ENCODE results near the gene RYR2.

The RYR2 gene

DNA sequence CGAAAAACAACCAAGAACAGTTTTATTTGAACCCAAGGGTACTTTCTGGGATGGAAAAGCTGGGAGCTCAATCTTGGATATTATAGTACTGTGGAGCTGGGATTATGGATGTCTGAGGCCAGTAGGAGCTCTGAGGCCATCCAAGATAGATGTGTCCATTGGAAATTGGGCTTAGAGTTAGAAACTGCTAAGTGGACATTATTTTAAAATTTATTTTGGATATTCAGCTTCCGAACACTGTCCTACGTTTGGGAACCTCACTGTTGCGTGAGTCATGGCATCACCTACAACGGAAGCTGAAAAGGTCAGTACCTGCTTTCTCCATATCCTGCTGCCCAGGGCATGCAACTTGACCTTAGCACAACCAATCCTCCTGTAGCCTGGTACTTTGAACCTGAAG lies 61.0 kb downstream of the RYR2 start:
- no peak overlapping the region for H2BK5ac ChIP-seq (ENCODE audit: low read depth, low read length, poor library complexity)
- no peak for DNase-seq
- H3K23ac ChIP-seq (ENCODE audit: low read length), result no peak overlapping the region
- H2BK12ac ChIP-seq (ENCODE audit: low read length), result no peak overlapping the region
- H3K4me2 ChIP-seq (ENCODE audit: low read length), result no peak overlapping the region
- H3K4me1 ChIP-seq (ENCODE audit: control insufficient read depth in 1 of 2, insufficient read depth in 2 of 2, low read length in 2 of 2), result no peaks in the 10 kb centered on the region
- H3K9ac ChIP-seq (ENCODE audit: low read length), result no peak overlapping the region
- H2AK5ac ChIP-seq (ENCODE audit: low read length), result no peak overlapping the region
- H3K79me1 ChIP-seq (ENCODE audit: low read length), result no peaks in the 10 kb centered on the region
- no peak overlapping the region for H3K14ac ChIP-seq (ENCODE audit: low read length)
- H3K27ac ChIP-seq (ENCODE audit: low read depth, low read length), result no peak overlapping the region
- no peak overlapping the region for H4K91ac ChIP-seq (ENCODE audit: low read depth, low read length)
- H3K36me3 ChIP-seq (ENCODE audit: control insufficient read depth in 1 of 2, insufficient read depth in 2 of 2, low read length in 2 of 2), result no peaks in the 10 kb centered on the region
- H4K8ac ChIP-seq (ENCODE audit: low read depth, low read length), result no peak overlapping the region
- no peak overlapping the region for H3K4ac ChIP-seq (ENCODE audit: low read depth, low read length)
- no peaks in the 10 kb centered on the region for H3K9me3 ChIP-seq (ENCODE audit: insufficient read depth, low read depth, low read length)
- no peak overlapping the region for H4K12ac ChIP-seq (ENCODE audit: low read depth, low read length)
- no peak overlapping the region for H2AFZ ChIP-seq (ENCODE audit: insufficient read depth, low read length, poor library complexity)
- H3K4me3 ChIP-seq (ENCODE audit: low read depth, low read length), result no peak overlapping the region
- no CpG with 5 or more reads among the region's 5 CpGs for WGBS (ENCODE audit: extremely low coverage, insufficient coverage, insufficient read length)
- no peaks in the 10 kb centered on the region for H3K79me2 ChIP-seq (ENCODE audit: control insufficient read depth, insufficient read depth, low read length, poor library complexity)
- no peak overlapping the region for H2BK120ac ChIP-seq (ENCODE audit: insufficient read depth, low read length, poor library complexity)
- no peaks in the 10 kb centered on the region for H3K27me3 ChIP-seq (ENCODE audit: insufficient read depth, low read length)
- H3K18ac ChIP-seq (ENCODE audit: low read length), result no peak overlapping the region

DNA sequence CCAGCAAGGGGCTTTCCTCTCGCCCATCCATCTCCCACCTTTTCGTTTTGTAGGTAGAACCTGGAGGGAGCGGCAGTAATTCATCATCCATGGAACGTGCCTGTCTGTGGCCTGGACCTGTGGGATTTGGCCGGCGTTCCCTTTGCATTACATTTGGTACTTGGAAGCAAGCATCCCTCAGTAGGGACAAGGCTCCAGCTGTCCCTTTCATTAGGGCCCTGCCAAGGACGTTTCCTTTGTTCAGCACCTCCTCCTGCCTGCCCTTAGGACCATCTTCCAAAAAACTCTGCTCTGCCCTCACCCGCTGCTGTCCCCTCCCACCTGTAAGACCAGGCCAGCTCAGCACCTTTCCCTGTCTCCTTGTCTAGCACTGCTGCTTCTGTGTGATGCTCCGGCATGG lies 62.1 kb downstream of the RYR2 start:
- Histone ChIP-seq H2BK5ac (ENCODE audit: low read depth, low read length, poor library complexity) (no peak overlapping the region), H3K14ac (ENCODE audit: low read length) (no peak overlapping the region), H2AK5ac (ENCODE audit: low read length) (no peak overlapping the region), H3K27me3 (ENCODE audit: insufficient read depth, low read length) (no peaks in the 10 kb centered on the region), H2BK120ac (ENCODE audit: insufficient read depth, low read length, poor library complexity) (no peak overlapping the region), H3K36me3 (ENCODE audit: control insufficient read depth in 1 of 2, insufficient read depth in 2 of 2, low read length in 2 of 2) (no peaks in the 10 kb centered on the region), H3K4me1 (ENCODE audit: control insufficient read depth in 1 of 2, insufficient read depth in 2 of 2, low read length in 2 of 2) (peaks cover 0 to 5% of the 10 kb centered on the region in 2 experiments), H3K4me2 (ENCODE audit: low read length) (no peak overlapping the region), H3K4me3 (ENCODE audit: low read depth, low read length) (no peak overlapping the region), H2AFZ (ENCODE audit: insufficient read depth, low read length, poor library complexity) (no peak overlapping the region), H3K79me2 (ENCODE audit: control insufficient read depth, insufficient read depth, low read length, poor library complexity) (no peaks in the 10 kb centered on the region), H4K91ac (ENCODE audit: low read depth, low read length) (no peak overlapping the region), H3K9ac (ENCODE audit: low read length) (no peak overlapping the region), H3K27ac (ENCODE audit: low read depth, low read length) (no peak overlapping the region), H3K4ac (ENCODE audit: low read depth, low read length) (no peak overlapping the region), H3K23ac (ENCODE audit: low read length) (no peak overlapping the region), H4K12ac (ENCODE audit: low read depth, low read length) (no peak overlapping the region), H2BK12ac (ENCODE audit: low read length) (no peak overlapping the region), H3K18ac (ENCODE audit: low read length) (no peak overlapping the region), H3K9me3 (ENCODE audit: insufficient read depth, low read depth, low read length) (no peaks in the 10 kb centered on the region), H3K79me1 (ENCODE audit: low read length) (no peaks in the 10 kb centered on the region), H4K8ac (ENCODE audit: low read depth, low read length) (no peak overlapping the region)
- no peak for DNase-seq
- no CpG with 5 or more reads among the region's 9 CpGs for WGBS (ENCODE audit: extremely low coverage, insufficient coverage, insufficient read length)

DNA sequence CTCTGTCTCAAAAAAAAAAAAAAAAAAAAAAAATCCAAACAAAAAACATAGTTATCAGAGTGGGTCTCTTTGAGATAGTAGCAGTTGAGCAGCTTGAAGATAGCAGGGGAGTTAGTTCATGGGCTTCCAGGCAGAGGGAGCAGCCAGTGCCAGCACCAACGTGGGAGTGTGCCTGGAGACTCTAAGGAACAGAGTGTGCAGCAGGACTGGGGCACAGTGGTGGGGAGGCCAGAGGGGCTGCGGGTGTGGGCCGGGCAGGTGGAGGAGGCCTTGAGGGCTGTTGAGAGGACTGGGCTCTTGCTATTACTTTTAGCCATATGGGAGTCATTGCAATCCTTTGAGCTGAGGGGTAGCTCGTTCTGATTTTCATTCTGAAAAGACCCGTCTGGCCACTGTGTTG lies 63.8 kb downstream of the RYR2 start:
- H3K27ac ChIP-seq (ENCODE audit: low read depth, low read length), result no peak overlapping the region
- H3K27me3 ChIP-seq (ENCODE audit: insufficient read depth, low read length), result no peaks in the 10 kb centered on the region
- no peak overlapping the region for H2AK5ac ChIP-seq (ENCODE audit: low read length)
- H4K8ac ChIP-seq (ENCODE audit: low read depth, low read length), result no peak overlapping the region
- H3K36me3 ChIP-seq (ENCODE audit: control insufficient read depth in 1 of 2, insufficient read depth in 2 of 2, low read length in 2 of 2), result no peaks in the 10 kb centered on the region
- no peak overlapping the region for H4K12ac ChIP-seq (ENCODE audit: low read depth, low read length)
- no peak overlapping the region for H2AFZ ChIP-seq (ENCODE audit: insufficient read depth, low read length, poor library complexity)
- H3K79me2 ChIP-seq (ENCODE audit: control insufficient read depth, insufficient read depth, low read length, poor library complexity), result no peaks in the 10 kb centered on the region
- DNase-seq, result no peak
- H3K18ac ChIP-seq (ENCODE audit: low read length), result no peak overlapping the region
- H3K9ac ChIP-seq (ENCODE audit: low read length), result no peak overlapping the region
- peaks cover 0 to 5% of the 10 kb centered on the region in 2 experiments for H3K4me1 ChIP-seq (ENCODE audit: control insufficient read depth in 1 of 2, insufficient read depth in 2 of 2, low read length in 2 of 2)
- H3K4ac ChIP-seq (ENCODE audit: low read depth, low read length), result no peak overlapping the region
- no peaks in the 10 kb centered on the region for H3K79me1 ChIP-seq (ENCODE audit: low read length)
- no CpG with 5 or more reads among the region's 5 CpGs for WGBS (ENCODE audit: extremely low coverage, insufficient coverage, insufficient read length)
- H3K4me3 ChIP-seq (ENCODE audit: low read depth, low read length), result no peak overlapping the region
- H3K14ac ChIP-seq (ENCODE audit: low read length), result no peak overlapping the region
- no peak overlapping the region for H2BK5ac ChIP-seq (ENCODE audit: low read depth, low read length, poor library complexity)
- H3K23ac ChIP-seq (ENCODE audit: low read length), result no peak overlapping the region
- no peak overlapping the region for H3K4me2 ChIP-seq (ENCODE audit: low read length)
- H2BK12ac ChIP-seq (ENCODE audit: low read length), result no peak overlapping the region
- no peaks in the 10 kb centered on the region for H3K9me3 ChIP-seq (ENCODE audit: insufficient read depth, low read depth, low read length)
- no peak overlapping the region for H4K91ac ChIP-seq (ENCODE audit: low read depth, low read length)
- H2BK120ac ChIP-seq (ENCODE audit: insufficient read depth, low read length, poor library complexity), result no peak overlapping the region

DNA sequence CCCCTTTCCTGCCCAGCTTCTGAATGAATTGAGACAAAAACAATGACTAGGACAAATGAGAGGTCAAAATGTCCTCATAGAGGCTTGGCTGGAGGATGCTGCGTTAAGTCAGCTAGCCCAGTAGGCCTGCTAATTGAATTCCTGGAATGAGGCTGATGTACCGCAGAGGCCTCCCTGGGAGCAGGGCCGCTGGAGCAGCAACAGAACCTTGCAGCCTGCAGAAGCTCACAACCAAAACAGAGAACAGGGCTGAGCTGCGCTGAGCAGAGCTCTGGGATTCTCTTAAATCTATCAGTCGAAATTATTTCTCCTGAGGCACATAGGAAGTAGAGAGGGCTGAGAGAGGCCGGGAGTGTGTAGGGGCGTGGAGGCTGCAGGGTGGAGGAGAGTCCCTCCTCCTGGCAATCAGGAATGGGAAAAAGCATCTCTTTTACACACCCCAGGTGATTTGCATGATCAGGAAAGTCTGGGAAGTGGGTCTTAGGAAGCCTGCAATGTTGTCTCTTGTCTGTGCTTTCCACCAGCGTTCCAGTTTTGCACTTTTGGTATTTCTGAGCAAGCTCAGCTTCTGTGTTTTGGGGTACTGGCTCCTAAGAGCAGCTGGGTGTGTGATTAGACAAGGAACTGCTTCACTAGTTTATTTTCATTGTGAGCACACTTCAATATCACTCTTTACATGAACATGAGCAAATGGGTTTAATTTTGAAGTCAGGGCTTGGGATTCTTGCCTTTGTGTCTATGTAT lies 66.5 kb downstream of the RYR2 start:
- no peak overlapping the region for H3K4me2 ChIP-seq (ENCODE audit: low read length)
- H3K79me1 ChIP-seq (ENCODE audit: low read length), result no peaks in the 10 kb centered on the region
- H2BK120ac ChIP-seq (ENCODE audit: insufficient read depth, low read length, poor library complexity), result no peak overlapping the region
- DNase-seq, result no peak
- H3K23ac ChIP-seq (ENCODE audit: low read length), result no peak overlapping the region
- H3K79me2 ChIP-seq (ENCODE audit: control insufficient read depth, insufficient read depth, low read length, poor library complexity), result no peaks in the 10 kb centered on the region
- H3K9ac ChIP-seq (ENCODE audit: low read length), result no peak overlapping the region
- H4K8ac ChIP-seq (ENCODE audit: low read depth, low read length), result no peak overlapping the region
- H3K14ac ChIP-seq (ENCODE audit: low read length), result no peak overlapping the region
- WGBS (ENCODE audit: extremely low coverage, insufficient coverage, insufficient read length), result no CpG with 5 or more reads among the region's 8 CpGs
- no peak overlapping the region for H2AK5ac ChIP-seq (ENCODE audit: low read length)
- H3K4me3 ChIP-seq (ENCODE audit: low read depth, low read length), result no peak overlapping the region
- H3K9me3 ChIP-seq (ENCODE audit: insufficient read depth, low read depth, low read length), result no peaks in the 10 kb centered on the region
- no peak overlapping the region for H3K4ac ChIP-seq (ENCODE audit: low read depth, low read length)
- H2AFZ ChIP-seq (ENCODE audit: insufficient read depth, low read length, poor library complexity), result no peak overlapping the region
- no peaks in the 10 kb centered on the region for H3K27me3 ChIP-seq (ENCODE audit: insufficient read depth, low read length)
- H3K4me1 ChIP-seq (ENCODE audit: control insufficient read depth in 1 of 2, insufficient read depth in 2 of 2, low read length in 2 of 2), result peaks cover 0 to 5% of the 10 kb centered on the region in 2 experiments
- no peak overlapping the region for H2BK5ac ChIP-seq (ENCODE audit: low read depth, low read length, poor library complexity)
- H2BK12ac ChIP-seq (ENCODE audit: low read length), result no peak overlapping the region
- H4K91ac ChIP-seq (ENCODE audit: low read depth, low read length), result no peak overlapping the region
- H3K18ac ChIP-seq (ENCODE audit: low read length), result no peak overlapping the region
- H4K12ac ChIP-seq (ENCODE audit: low read depth, low read length), result no peak overlapping the region
- H3K36me3 ChIP-seq (ENCODE audit: control insufficient read depth in 1 of 2, insufficient read depth in 2 of 2, low read length in 2 of 2), result no peaks in the 10 kb centered on the region
- H3K27ac ChIP-seq (ENCODE audit: low read depth, low read length), result no peak overlapping the region
